Uterus (tissue), 4 donors: Measurements from ENCODE around the gene KCNIP3. TPM values are rescaled to one million over a fixed set of nuclear protein-coding genes. Genes with fewer than 3 reads are reported as not detected.

ENCODE experiments used
- DNase-seq, 2 donors: peaks; one replicate each; pipeline ENCODE4 v3.0.0-alpha.2; 2019 to 2020
- H3K27ac ChIP-seq, 2 donors: fragments of 200-600 bp; sonication (generic); 1 replicate in 1 of 2; 2 replicates in 1 of 2; pipeline ENCODE4 v1.5.1; 2016 to 2018
- H3K27me3 ChIP-seq, 2 donors: fragments of 200-600 bp; sonication (generic); one replicate each; pipeline ENCODE4 v1.5.1; 2018 to 2019; ENCODE audit warnings: control low read depth in 1 of 2
- H3K36me3 ChIP-seq, 2 donors: fragments of 200-600 bp; sonication (generic); one replicate each; pipeline ENCODE4 v1.5.1; 2019; ENCODE audit warnings: control low read depth in 1 of 2
- H3K4me1 ChIP-seq, 2 donors: fragments of 200-600 bp; sonication (generic); one replicate each; pipeline ENCODE4 v1.5.1; 2018 to 2019; ENCODE audit warnings: control low read depth in 1 of 2
- H3K4me3 ChIP-seq, 2 donors: fragments of 200-600 bp; sonication (generic); 1 replicate in 1 of 2; 2 replicates in 1 of 2; pipeline ENCODE4 v1.5.1; 2018 to 2019; ENCODE audit warnings: mild to moderate bottlenecking in 1 of 2
- H3K9me3 ChIP-seq, 2 donors: fragments of 200-600 bp; sonication (generic); one replicate each; pipeline ENCODE4 v1.5.1; 2019; ENCODE audit warnings: control low read depth in 1 of 2
- CTCF ChIP-seq, 4 experiments: fragments of 200-600 bp in 2 of 4; fragments of 450-650 bp in 2 of 4; sonication (generic) in 2 of 4; IDR thresholded peaks; one replicate each; pipeline ENCODE4 v1.5.1; 2016 to 2019; ENCODE audit warnings: antibody characterized with exemption in 4 of 4, mild to moderate bottlenecking in 2 of 4, moderate library complexity in 1 of 4
- POLR2A ChIP-seq, 2 donors: fragments of 450-650 bp; IDR thresholded peaks; one replicate each; pipeline ENCODE4 v1.6.1; 2016; ENCODE audit warnings: antibody characterized with exemption in 2 of 2, mild to moderate bottlenecking in 1 of 2, moderate library complexity in 1 of 2
- intact Hi-C: fragments of 100-400 bp; cut with DNase I; formaldehyde crosslinking; loops from one replicate; pipeline ENCODE4 v1.15.1; 2023; ENCODE audit warnings: low total_unique reads
- total RNA-seq, 4 donors: library from RNA; depleted of rRNA in 3 of 4; stranded (reverse); fragments of >200 nt in 3 of 4; gene quantifications; one replicate each; pipeline versions ENCODE4 v1.1.0 to v1.2.4, GENCODE V29; 2014 to 2023
- donor health status: DM: yes; HTN: yes; CAD: no.

Gene KCNIP3
- total RNA-seq, 4 donors from 2014 or later: 1.5 to 18.3 (median 10.8) TPM

- H3K4me1 ChIP-seq: no peaks in the 10 kb centered on the region
- no peak overlapping the region for H3K4me3 ChIP-seq
- no peaks in the 10 kb centered on the region for H3K9me3 ChIP-seq
- DNase-seq: peak in 1 of 2 donors; percentile 4
- intact Hi-C loops: no loop called here
- H3K36me3 ChIP-seq: no peaks in the 10 kb centered on the region
- H3K27me3 ChIP-seq: no peaks in the 10 kb centered on the region
- no peak for TF ChIP-seq POLR2A (IDR thresholded peaks at IDR 0.05)
- no peak for TF ChIP-seq CTCF (IDR thresholded peaks at IDR 0.05)
- H3K27ac ChIP-seq: no peak overlapping the region
Observed at GRCh38 chr2:95387358-95387757, 90.2 kb downstream of the KCNIP3 start.

DNA sequence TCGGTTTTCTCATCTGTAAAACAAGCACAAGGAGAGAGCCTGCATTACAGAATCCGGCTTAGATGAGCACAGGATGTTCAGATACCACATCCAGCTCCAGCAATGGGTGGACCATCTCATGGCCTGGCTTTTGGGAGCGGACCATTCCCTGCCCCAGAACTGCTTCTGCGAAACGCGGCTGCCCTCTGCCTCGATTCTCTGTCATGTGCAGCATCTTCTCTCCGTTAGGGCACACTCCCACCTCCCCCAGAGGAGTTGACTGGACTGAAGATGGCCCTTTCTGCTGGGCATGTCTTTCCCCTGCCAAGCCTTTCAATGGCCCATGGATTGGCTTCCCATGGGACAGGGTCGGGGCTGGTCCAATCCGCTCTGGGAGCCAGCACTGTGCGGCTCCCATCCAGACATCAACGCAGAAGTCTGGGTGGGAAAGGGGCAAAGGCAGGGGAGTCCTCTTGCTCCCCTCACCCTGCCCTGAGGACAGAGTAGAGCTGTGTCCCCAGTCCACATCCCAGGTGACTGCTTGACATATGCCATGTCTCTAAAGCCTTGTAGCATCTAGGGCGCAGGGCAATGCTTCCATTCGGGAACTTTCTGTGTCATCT lies 91.0 kb downstream of the KCNIP3 start:
- Histone ChIP-seq H3K36me3 (no peaks in the 10 kb centered on the region), H3K9me3 (no peaks in the 10 kb centered on the region), H3K27me3 (no peaks in the 10 kb centered on the region), H3K27ac (no peak overlapping the region), H3K4me1 (no peaks in the 10 kb centered on the region), H3K4me3 (no peak overlapping the region)
- TF ChIP-seq POLR2A (IDR thresholded peaks at IDR 0.05): no peak
- no peak for TF ChIP-seq CTCF (IDR thresholded peaks at IDR 0.05)
- DNase-seq: peak in 1 of 2 donors; percentile 5
- intact Hi-C loops: no loop called here

DNA sequence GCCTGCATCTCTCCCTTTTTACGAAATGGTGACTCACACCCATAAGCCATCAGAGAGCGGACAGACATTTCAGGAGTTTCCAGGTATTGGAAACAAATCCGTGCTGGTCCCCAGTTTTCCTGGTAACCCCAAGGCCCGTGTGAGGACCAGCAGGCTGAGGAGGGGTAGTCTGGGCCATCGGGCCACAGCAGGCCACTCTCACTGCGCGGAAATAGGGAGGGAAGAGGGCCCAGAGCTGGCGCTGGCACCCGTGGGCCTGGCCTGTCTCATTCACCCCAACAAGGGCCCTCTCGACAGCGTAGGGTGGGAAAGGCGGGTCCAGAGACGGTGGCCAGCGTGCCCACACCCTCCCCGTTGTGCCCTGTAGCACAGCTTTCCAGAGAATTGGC lies 91.7 kb downstream of the KCNIP3 start:
- no peak for TF ChIP-seq CTCF (IDR thresholded peaks at IDR 0.05)
- no peak for TF ChIP-seq POLR2A (IDR thresholded peaks at IDR 0.05)
- no peaks in the 10 kb centered on the region for H3K27me3 ChIP-seq
- H3K4me3 ChIP-seq: no peak overlapping the region
- DNase-seq: no peak
- H3K27ac ChIP-seq: no peak overlapping the region
- intact Hi-C loops: no loop called here
- no peaks in the 10 kb centered on the region for H3K4me1 ChIP-seq
- H3K9me3 ChIP-seq: no peaks in the 10 kb centered on the region
- H3K36me3 ChIP-seq: no peaks in the 10 kb centered on the region

DNA sequence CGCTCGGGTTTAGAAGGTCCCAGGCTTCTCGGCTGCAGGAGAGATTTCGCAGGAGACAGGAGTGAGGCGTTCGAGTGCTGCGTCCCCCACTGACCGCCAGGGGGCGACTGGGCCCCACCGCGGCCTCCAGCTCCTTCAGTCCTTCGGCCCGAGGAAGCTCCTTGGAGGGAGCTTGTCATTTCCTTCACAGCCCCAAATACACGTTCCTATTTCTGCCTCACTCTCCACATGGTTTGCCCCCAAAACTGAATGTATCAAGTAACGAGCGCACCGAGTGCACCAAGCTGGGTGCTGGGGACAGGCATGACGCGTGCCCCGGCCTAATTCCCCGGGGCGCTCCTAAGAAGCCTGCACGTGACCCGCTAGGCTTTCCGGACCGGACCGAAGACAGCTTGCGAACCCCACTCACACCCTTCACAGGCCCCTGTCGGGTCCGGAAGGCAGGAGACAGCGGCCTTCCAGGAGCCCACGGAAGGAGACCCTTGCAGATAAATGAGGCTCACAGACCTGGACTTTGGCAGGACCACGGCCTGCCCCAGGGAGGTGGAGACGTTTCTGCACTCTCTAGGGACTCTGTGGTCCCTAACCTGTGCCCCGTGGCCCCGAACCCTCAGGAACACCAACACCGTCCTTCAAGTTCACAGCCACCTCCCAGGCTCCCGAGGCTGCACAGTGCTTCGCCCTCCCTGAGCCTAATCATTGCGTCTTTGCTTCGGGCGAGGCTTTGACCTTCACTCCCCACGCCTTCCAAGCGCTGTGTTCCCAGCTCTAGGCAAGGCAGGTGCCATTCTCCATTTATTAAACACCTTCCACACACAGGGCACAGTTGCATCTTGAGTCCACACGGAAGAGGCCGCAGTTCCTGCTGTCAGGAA lies 92.3 kb downstream of the KCNIP3 start:
- Histone ChIP-seq H3K4me3 (no peak overlapping the region), H3K27ac (no peak overlapping the region), H3K27me3 (no peaks in the 10 kb centered on the region), H3K36me3 (no peaks in the 10 kb centered on the region), H3K4me1 (no peaks in the 10 kb centered on the region), H3K9me3 (no peaks in the 10 kb centered on the region)
- DNase-seq: peak; percentile 41 to 59
- intact Hi-C loops: no loop called here
- no peak for TF ChIP-seq POLR2A (IDR thresholded peaks at IDR 0.05)
- TF ChIP-seq CTCF (IDR thresholded peaks at IDR 0.05): peak; percentile 65 to 80 (median 70)

DNA sequence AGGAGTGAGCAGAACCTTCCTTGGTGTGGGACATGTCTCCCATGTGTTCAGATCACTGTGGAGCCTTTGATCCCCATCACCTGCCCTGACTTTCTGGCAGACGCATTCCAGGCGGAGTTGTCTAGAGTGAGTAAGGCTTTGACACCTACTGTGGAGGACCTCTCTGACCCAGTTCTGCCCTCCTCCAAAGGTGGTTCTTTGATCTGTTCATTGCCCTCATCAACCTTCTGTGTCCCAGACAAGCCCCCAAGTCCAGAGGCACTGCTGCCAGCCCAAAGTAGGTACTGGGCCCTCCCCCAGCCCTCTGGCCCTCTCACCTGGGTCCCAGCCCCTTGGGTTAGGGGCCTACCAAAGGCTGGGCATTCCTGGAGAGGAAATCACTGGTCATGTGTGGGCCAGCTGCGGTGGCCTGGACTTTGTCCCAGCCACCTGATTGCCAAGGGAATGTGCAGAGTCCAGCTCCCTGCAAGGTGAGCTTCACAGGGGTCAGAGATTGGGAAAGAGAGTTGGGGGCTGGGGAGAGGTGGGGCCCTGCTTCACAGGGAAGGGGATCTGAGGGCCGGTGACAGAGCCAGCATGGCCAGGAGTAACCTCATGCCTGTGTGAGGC lies 93.2 kb downstream of the KCNIP3 start:
- no peak overlapping the region for H3K27ac ChIP-seq
- H3K36me3 ChIP-seq: no peaks in the 10 kb centered on the region
- TF ChIP-seq POLR2A (IDR thresholded peaks at IDR 0.05) (no peak), CTCF (IDR thresholded peaks at IDR 0.05) (no peak)
- H3K9me3 ChIP-seq: no peaks in the 10 kb centered on the region
- intact Hi-C loops: no loop called here
- H3K27me3 ChIP-seq: no peaks in the 10 kb centered on the region
- H3K4me3 ChIP-seq: no peak overlapping the region
- no peak for DNase-seq
- H3K4me1 ChIP-seq: no peaks in the 10 kb centered on the region
